GM12878 (cell line): Measurements from ENCODE around the gene NT5DC3. TPM values are rescaled to one million over a fixed set of nuclear protein-coding genes. Genes with fewer than 3 reads are reported as not detected.

Experiments
- ATAC-seq: fragments of 200-7000 bp; cut with Tn5 transposase; 3 replicates; pipeline ENCODE4 v1.9.1; 2020; ENCODE audit warnings: mild to moderate bottlenecking, moderate library complexity
- BruUV-seq: library from RNA; stranded (reverse); fragments of 400-500 nt; replicated peaks from 2 replicates; lab custom pipeline; 2021; lab: Mats Ljungman, UMichigan
- CTCF ChIA-PET: fragments of 300-600 bp; sonication (Branson Sonifier 250); formaldehyde crosslinking; extraction: SDS; loops from one replicate; lab custom pipeline; 2021; ENCODE audit warnings: inconsistent platforms; lab: Yijun Ruan, JAX
- POLR2A ChIA-PET: fragments of 350-600 bp; formaldehyde crosslinking; extraction: SDS; loops from one replicate; lab custom pipeline; 2021; ENCODE audit warnings: inconsistent platforms; lab: Charles Lee
- RAD21 ChIA-PET: fragments of 300-600 bp; sonication (Branson Sonifier 250); formaldehyde crosslinking; loops from one replicate; lab custom pipeline; 2023; ENCODE audit warnings: antibody characterized with exemption; ENCODE audit not compliant: unreplicated experiment; lab: Charles Lee
- SMC1A ChIA-PET: fragments of 300-600 bp; sonication (Branson Sonifier 250); formaldehyde crosslinking; loops from one replicate; lab custom pipeline; 2023; ENCODE audit not compliant: unreplicated experiment, uncharacterized antibody; lab: Charles Lee
- DNase-seq: peaks from one replicate; pipeline ENCODE4 v3.0.0-alpha.2; 2011; ENCODE audit warnings: low read depth, low spot score
- FAIRE-seq: peaks from 3 replicates; lab custom pipeline; 2011; peaks lifted over from hg19 to GRCh38; lab: Jason Lieb, UNC
- H2AFZ ChIP-seq: 2 replicates; pipeline ENCODE4 v1.6.0; 2011; ENCODE audit warnings: low read depth, low read length, control low read depth; ENCODE audit not compliant: control insufficient read depth
- H3K27ac ChIP-seq: 2 replicates; pipeline ENCODE4 v1.5.1; 2011; ENCODE audit warnings: control low read depth; ENCODE audit not compliant: control insufficient read depth, insufficient read depth
- H3K27me3 ChIP-seq, 2 experiments: replicated peaks in 1 of 2; 2 replicates each; pipeline versions ENCODE4 v1.6.0 to v1.6.1; 2011; ENCODE audit warnings: low read length in 1 of 2; ENCODE audit not compliant: control insufficient read depth in 2 of 2, insufficient read depth in 2 of 2
- H3K36me3 ChIP-seq, 2 experiments: 2 replicates each; pipeline ENCODE4 v1.5.1; 2011; ENCODE audit warnings: low read length in 1 of 2; ENCODE audit not compliant: control insufficient read depth in 2 of 2, insufficient read depth in 2 of 2
- H3K4me1 ChIP-seq: 2 replicates; pipeline ENCODE4 v1.6.1; 2011; ENCODE audit warnings: mild to moderate bottlenecking, low read length, moderate library complexity, mixed read lengths; ENCODE audit not compliant: control insufficient read depth, insufficient read depth
- H3K4me2 ChIP-seq: 2 replicates; pipeline ENCODE4 v1.6.0; 2011; ENCODE audit warnings: control low read depth; ENCODE audit not compliant: control insufficient read depth, insufficient read depth
- H3K4me3 ChIP-seq: fragments of 200-600 bp; sonication (generic); 2 replicates; pipeline ENCODE4 v1.5.1; 2016
- H3K79me2 ChIP-seq: 2 replicates; pipeline ENCODE4 v1.6.0; 2011; ENCODE audit warnings: low read length; ENCODE audit not compliant: control insufficient read depth, insufficient read depth
- H3K9ac ChIP-seq: 2 replicates; pipeline ENCODE4 v1.8.0; 2011; ENCODE audit warnings: low read length, control low read depth, mixed read lengths; ENCODE audit not compliant: control insufficient read depth, insufficient read depth
- H3K9me3 ChIP-seq: replicated peaks from 3 replicates; pipeline ENCODE4 v1.5.1; 2011; ENCODE audit warnings: mild to moderate bottlenecking, low read length; ENCODE audit not compliant: control insufficient read depth, insufficient read depth
- H4K20me1 ChIP-seq: 2 replicates; pipeline ENCODE4 v1.6.0; 2011; ENCODE audit not compliant: control insufficient read depth, insufficient read depth
- CHD2 ChIP-seq: IDR thresholded peaks from 2 replicates; pipeline ENCODE4 v1.6.1; 2011; ENCODE audit warnings: low read depth, low read length, improper control_type of control experiment, borderline replicate concordance
- CHD4 ChIP-seq: fragments of 200-600 bp; sonication (generic); IDR thresholded peaks from 2 replicates; pipeline ENCODE4 v1.6.1; 2016; ENCODE audit warnings: mild to moderate bottlenecking
- CTCF ChIP-seq, 3 experiments: IDR thresholded peaks in 2 of 3; conservative IDR thresholded peaks in 1 of 3; 2 replicates each; pipeline ENCODE4 v1.5.1; 2011; ENCODE audit warnings: low read depth in 3 of 3, low read length in 3 of 3, mild to moderate bottlenecking in 3 of 3, control low read depth in 2 of 3, moderate library complexity in 2 of 3, inconsistent platforms in 1 of 3, mixed read lengths in 1 of 3; ENCODE audit not compliant: control insufficient read depth in 2 of 3, insufficient read depth in 1 of 3; ENCODE audit errors: extremely low read depth in 1 of 3
- E2F4 ChIP-seq: IDR thresholded peaks from 2 replicates; pipeline ENCODE4 v1.6.1; 2012; ENCODE audit warnings: low read depth, low read length, improper control_type of control experiment
- EP300 ChIP-seq, 2 experiments: fragments of 150-350 bp in 1 of 2; IDR thresholded peaks; 2 replicates each; pipeline ENCODE4 v1.6.1; 2011 to 2012; ENCODE audit warnings: low read depth in 2 of 2, low read length in 2 of 2, borderline replicate concordance in 1 of 2, improper control_type of control experiment in 1 of 2, inconsistent platforms in 1 of 2; ENCODE audit not compliant: control insufficient read depth in 1 of 2
- FOS ChIP-seq: IDR thresholded peaks from 3 replicates; pipeline ENCODE4 v1.6.1; 2011; ENCODE audit warnings: borderline replicate concordance; ENCODE audit not compliant: insufficient read length; ENCODE audit errors: extremely low read depth
- MLLT1 ChIP-seq: fragments of 450-650 bp; IDR thresholded peaks from 2 replicates; pipeline ENCODE4 v1.6.1; 2016; ENCODE audit warnings: mild to moderate bottlenecking
- NFXL1 ChIP-seq: fragments of 450-650 bp; IDR thresholded peaks from 2 replicates; pipeline ENCODE4 v1.6.1; 2017; ENCODE audit warnings: antibody characterized with exemption, mild to moderate bottlenecking, borderline replicate concordance
- POU2F2 ChIP-seq: IDR thresholded peaks from 3 replicates; pipeline ENCODE4 v1.6.1; 2011; ENCODE audit warnings: low read depth, mild to moderate bottlenecking, low read length, borderline replicate concordance
- RAD21 ChIP-seq: IDR thresholded peaks from 2 replicates; pipeline ENCODE4 v1.6.1; 2011; ENCODE audit warnings: mild to moderate bottlenecking, low read depth, low read length, moderate library complexity; ENCODE audit not compliant: insufficient read depth
- SMAD1 ChIP-seq: fragments of 450-650 bp; IDR thresholded peaks from 2 replicates; pipeline ENCODE4 v1.6.1; 2018; ENCODE audit warnings: mild to moderate bottlenecking, low read depth; ENCODE audit not compliant: partially characterized antibody
- SREBF2 ChIP-seq: IDR thresholded peaks from 2 replicates; pipeline ENCODE4 v1.6.1; 2012; ENCODE audit warnings: mild to moderate bottlenecking, low read length
- WGBS: methylation state at CpG from one replicate; pipeline ENCODE4 v1.1.6; 2016; ENCODE audit warnings: low lambda C conversion rate; ENCODE audit not compliant: insufficient replicate concordance, insufficient coverage; ENCODE audit errors: missing lambda C conversion rate; 5-methylcytosine and 5-hydroxymethylcytosine counted together
- in situ Hi-C: fragments of 300-500 bp; cut with MboI; formaldehyde crosslinking; loops from 9 replicates; pipeline ENCODE4 v1.14.3; 2018; ENCODE audit warnings: mixed read lengths
- intact Hi-C: fragments of 100-400 bp; cut with micrococcal nuclease; formaldehyde crosslinking; loops from one replicate; pipeline ENCODE4 v1.14.2; 2022; ENCODE audit not compliant: unreplicated experiment
- polyA plus RNA-seq, 11 experiments: library from polyadenylated mRNA; depleted of rRNA in 4 of 11; unstranded in 6 of 11; stranded (reverse) in 5 of 11; fragments of >200 nt; fragmentation: Nextera tagmentation in 4 of 11; fragmentation: Illumina TruSeq in 1 of 11; extraction: Ambion mirVana in 4 of 11; extraction: Trizol in 1 of 11; gene quantifications; 1 replicate in 1 of 11; 2 replicates in 10 of 11; pipeline versions ENCODE4 v1.2.1 to v1.2.3, GENCODE V29; 2011 to 2016; ENCODE audit warnings: inconsistent platforms in 2 of 11, missing spikeins in 2 of 11, low read depth in 1 of 11
- total RNA-seq, 4 experiments: library from RNA; depleted of rRNA in 3 of 4; stranded (reverse); fragments of >200 nt in 3 of 4; fragmentation: Illumina TruSeq in 1 of 4; extraction: Trizol in 1 of 4; gene quantifications; 2 replicates each; pipeline versions ENCODE4 v1.2.1 to v1.2.3, GENCODE V29; 2013 to 2021

NT5DC3 gene
- total and polyA plus RNA-seq, 10 of the 15 experiments (the other 5 are each of a cell fraction or from before 2014, with no cell fraction given), result 2.0 to 12.4 (median 5.9) TPM

GRCh38 chr12:103751171-103751570 lies 89.9 kb downstream of the NT5DC3 start:
- no peak overlapping the region for H3K4me2 ChIP-seq
- no peak overlapping the region for H2AFZ ChIP-seq
- H3K4me1 ChIP-seq, result no peaks in the 10 kb centered on the region
- no peaks in the 10 kb centered on the region; the same call in 1 of the 2 replicates for H4K20me1 ChIP-seq
- ATAC-seq (peak; percentile 60), DNase-seq (no peak), FAIRE-seq (no peak)
- ChIA-PET CTCF (interaction anchor here (1.4 kb wide), 1 partner anchor 11 kb away, joined by 5 read pairs; no protein-coding TSS in a partner anchor), POLR2A (no interaction called here), RAD21 (no interaction called here), SMC1A (no interaction called here)
- H3K79me2 ChIP-seq, result no peaks in the 10 kb centered on the region
- no peak overlapping the region for H3K9ac ChIP-seq
- no peaks in the 10 kb centered on the region for H3K27me3 ChIP-seq
- H3K9me3 ChIP-seq, result no peaks in the 10 kb centered on the region
- no peaks in the 10 kb centered on the region for H3K36me3 ChIP-seq
- H3K27ac ChIP-seq, result no peak overlapping the region
- intact Hi-C loops, result no loop called here
- WGBS, result 21% methylated on average over 1 of the region's 1 CpG
- in situ Hi-C loops, result no loop called here
- TF ChIP-seq CTCF (IDR thresholded peaks at IDR 0.05 in 2 of 3, conservative IDR thresholded peaks at IDR 0.05 in 1 of 3; ENCODE audit: control insufficient read depth in 2 of 3, extremely low read depth in 1 of 3, insufficient read depth in 1 of 3, low read depth in 3 of 3, low read length in 3 of 3) (peak; percentile 3 to 41 (median 28); a peak in 2 of 6 replicates), RAD21 (0 out of 2 replicates have a peak, but pooled peaks have one; percentile 14), EP300 (IDR thresholded peaks at IDR 0.05; ENCODE audit: borderline replicate concordance in 1 of 2, control insufficient read depth in 1 of 2, low read depth in 2 of 2, low read length in 2 of 2) (no peak)
- no peak overlapping the region for H3K4me3 ChIP-seq
- BruUV-seq, result no TSS peak

GRCh38 chr12:103748875-103749274 lies 92.2 kb downstream of the NT5DC3 start:
- Histone ChIP-seq H3K79me2 (no peaks in the 10 kb centered on the region), H3K4me2 (no peak overlapping the region), H3K27ac (no peak overlapping the region), H3K36me3 (no peaks in the 10 kb centered on the region), H3K27me3 (no peaks in the 10 kb centered on the region), H3K9me3 (no peaks in the 10 kb centered on the region), H3K9ac (no peak overlapping the region), H3K4me1 (no peaks in the 10 kb centered on the region), H3K4me3 (no peak overlapping the region), H4K20me1 (no peaks in the 10 kb centered on the region; the same call in 1 of the 2 replicates), H2AFZ (no peak overlapping the region)
- POLR2A ChIA-PET, result no interaction called here
- in situ Hi-C loops, result no loop called here
- CTCF ChIA-PET, result no interaction called here
- no peak for DNase-seq
- BruUV-seq, result no TSS peak
- no peak for ATAC-seq
- RAD21 ChIA-PET, result no interaction called here
- no peak for TF ChIP-seq SREBF2
- no peak for TF ChIP-seq FOS
- no peak for TF ChIP-seq CHD4
- TF ChIP-seq NFXL1, result no peak
- no peak for TF ChIP-seq POU2F2
- TF ChIP-seq MLLT1, result no peak
- no peak for TF ChIP-seq E2F4
- no peak for TF ChIP-seq SMAD1
- TF ChIP-seq CHD2, result no peak
- no peak for FAIRE-seq
- SMC1A ChIA-PET, result interaction anchor here (0.6 kb wide), 1 partner anchor 16 kb away, joined by 3 read pairs; no protein-coding TSS in a partner anchor
- WGBS, result 56% methylated on average over 12 of the region's 12 CpGs
- intact Hi-C loops, result no loop called here
